K562 (cell line): ENCODE measurements around the gene LRRC37A2. TPM values are rescaled to one million over a fixed set of nuclear protein-coding genes. Genes with fewer than 3 reads are reported as not detected.
"Not testable (repeated sequence)": the region's sequence is repeated elsewhere in the genome, so short reads cannot be mapped to it uniquely, and the experiment has no call there.

ENCODE experiments used
- ATAC-seq: fragments of 200-7000 bp; cut with Tn5 transposase; 3 replicates; pipeline ENCODE4 v1.9.1; 2020; ENCODE audit warnings: moderate library complexity
- BruUV-seq: library from RNA; stranded (reverse); fragments of 400-500 nt; replicated peaks from 2 replicates; lab custom pipeline; 2021; lab: Mats Ljungman, UMichigan
- CTCF ChIA-PET: fragments of 300-600 bp; formaldehyde crosslinking; extraction: SDS; loops from one replicate; lab custom pipeline; 2021; ENCODE audit warnings: low intra/inter-chr PET ratio; lab: Yijun Ruan, JAX
- POLR2A ChIA-PET: fragments of 300-600, 350-650 bp; sonication (Branson Sonifier 250); formaldehyde crosslinking; extraction: SDS; loops from one replicate; lab custom pipeline; 2021; ENCODE audit warnings: antibody characterized with exemption, inconsistent platforms; lab: Yijun Ruan, JAX
- DNase-seq, 4 experiments: peaks; one replicate each; pipeline versions ENCODE4 v3.0.0 to v3.0.0-alpha.2; 2011 to 2018; ENCODE audit warnings: low spot score in 3 of 4, mixed read lengths in 3 of 4; ENCODE audit errors: extremely low read depth in 1 of 4
- FAIRE-seq: peaks from 2 replicates; lab custom pipeline; 2011; peaks lifted over from hg19 to GRCh38; lab: Jason Lieb, UNC
- H2AFZ ChIP-seq: 2 replicates; pipeline ENCODE4 v1.6.0; 2011; ENCODE audit warnings: low read depth, low read length, control low read depth, inconsistent platforms
- H3K27ac ChIP-seq: fragments of 200-600 bp; 3 replicates; pipeline ENCODE4 v1.8.0; 2011; ENCODE audit warnings: low read depth, mild to moderate bottlenecking, control low read depth, inconsistent platforms, low read length, moderate library complexity, mixed read lengths; ENCODE audit errors: extremely low read depth
- H3K27me3 ChIP-seq, 2 experiments: fragments of 300-600 bp in 1 of 2; 2 replicates in 1 of 2; 3 replicates in 1 of 2; pipeline versions ENCODE4 v1.6.0 to v1.8.0; 2011; ENCODE audit warnings: inconsistent platforms in 2 of 2, low read length in 2 of 2, mild to moderate bottlenecking in 1 of 2, mixed read lengths in 1 of 2, moderate library complexity in 1 of 2; ENCODE audit not compliant: control insufficient read depth in 2 of 2, insufficient read depth in 2 of 2
- H3K36me3 ChIP-seq: fragments of 300-600 bp; 3 replicates; pipeline ENCODE4 v1.8.0; 2011; ENCODE audit warnings: mild to moderate bottlenecking, low read length, inconsistent platforms; ENCODE audit not compliant: control insufficient read depth, insufficient read depth
- H3K4me1 ChIP-seq, 2 experiments: fragments of 200-600 bp in 1 of 2; replicated peaks in 1 of 2; 2 replicates in 1 of 2; 3 replicates in 1 of 2; pipeline versions ENCODE4 v1.5.1 to v1.8.0; 2011; ENCODE audit warnings: inconsistent platforms in 2 of 2, low read length in 2 of 2, mild to moderate bottlenecking in 1 of 2, mixed read lengths in 1 of 2, moderate library complexity in 1 of 2; ENCODE audit not compliant: control insufficient read depth in 2 of 2, insufficient read depth in 2 of 2
- H3K4me2 ChIP-seq: 2 replicates; pipeline ENCODE4 v1.6.1; 2011; ENCODE audit warnings: low read length, control low read depth, inconsistent platforms, mixed read lengths; ENCODE audit not compliant: insufficient read depth
- H3K4me3 ChIP-seq: fragments of 200-600 bp; sonication (generic), shearing (Covaris generic); 2 replicates; pipeline ENCODE4 v1.5.1; 2016; ENCODE audit warnings: control low read depth, inconsistent platforms
- H3K79me2 ChIP-seq: fragments of 200-600 bp; 3 replicates; pipeline ENCODE4 v1.8.0; 2011; ENCODE audit warnings: low read length, inconsistent platforms; ENCODE audit not compliant: control insufficient read depth, insufficient read depth
- H3K9ac ChIP-seq, 2 experiments: 2 replicates each; pipeline versions ENCODE4 v1.6.0 to v1.6.1; 2011; ENCODE audit warnings: low read depth in 2 of 2, low read length in 2 of 2, control low read depth in 1 of 2, inconsistent platforms in 1 of 2, mild to moderate bottlenecking in 1 of 2, mixed read lengths in 1 of 2; ENCODE audit not compliant: insufficient read depth in 1 of 2
- H3K9me1 ChIP-seq: one replicate; pipeline ENCODE4 v1.6.0; 2011; ENCODE audit warnings: inconsistent platforms, mild to moderate bottlenecking, low read length, moderate library complexity; ENCODE audit not compliant: control insufficient read depth, insufficient read depth
- H3K9me3 ChIP-seq: replicated peaks from 2 replicates; pipeline ENCODE4 v1.5.1; 2011; ENCODE audit warnings: low read depth, low read length, inconsistent platforms; ENCODE audit not compliant: control insufficient read depth, insufficient read depth
- H4K20me1 ChIP-seq: replicated peaks from 2 replicates; pipeline ENCODE4 v1.6.1; 2011; ENCODE audit warnings: low read length, inconsistent platforms, mixed read lengths; ENCODE audit not compliant: control insufficient read depth, insufficient read depth
- RCOR1 ChIP-seq, 2 experiments: IDR thresholded peaks; 2 replicates each; pipeline ENCODE4 v1.6.1; 2012; ENCODE audit warnings: low read depth in 2 of 2, low read length in 2 of 2, borderline replicate concordance in 1 of 2, improper control_type of control experiment in 1 of 2
- WGBS: fragments of 100-300 bp; shearing (Covaris generic); methylation state at CpG from one replicate; pipeline ENCODE4 v1.1.6; 2016; ENCODE audit warnings: low coverage, mixed read lengths; ENCODE audit not compliant: insufficient coverage; ENCODE audit errors: missing lambda C conversion rate; 5-methylcytosine and 5-hydroxymethylcytosine counted together
- in situ Hi-C: fragments of 300-500 bp; cut with MboI; formaldehyde crosslinking; loops from 4 replicates; pipeline ENCODE4 v1.15.0; 2018; ENCODE audit warnings: inconsistent platforms, mixed read lengths
- intact Hi-C: fragments of 100-400 bp; cut with micrococcal nuclease; formaldehyde crosslinking; loops from 2 replicates; pipeline ENCODE4 v1.14.2; 2022
- polyA plus RNA-seq, 8 experiments: library from polyadenylated mRNA; depleted of rRNA in 4 of 8; stranded (reverse) in 5 of 8; unstranded in 3 of 8; fragments of >200 nt; fragmentation: Nextera tagmentation in 2 of 8; fragmentation: Illumina TruSeq in 1 of 8; extraction: Ambion mirVana in 2 of 8; extraction: Trizol in 1 of 8; gene quantifications; 2 replicates each; pipeline versions ENCODE4 v1.2.1 to v1.2.3, GENCODE V29; 2011 to 2014; ENCODE audit warnings: inconsistent platforms in 1 of 8, missing spikeins in 1 of 8
- total RNA-seq, 7 experiments: library from RNA; depleted of rRNA in 6 of 7; stranded (reverse); fragments of >200 nt in 6 of 7; fragmentation: Illumina TruSeq in 2 of 7; extraction: Trizol in 2 of 7; gene quantifications; 2 replicates each; pipeline versions ENCODE4 v1.2.1 to v1.2.3, GENCODE V29; 2011 to 2021; ENCODE audit warnings: low replicate concordance in 1 of 7
- TF ChIP-seq, protein P1 (sequence below), 2 experiments: IDR thresholded peaks; 2 replicates each; pipeline ENCODE4 v1.6.1; 2011; ENCODE audit warnings: borderline replicate concordance in 1 of 2, control low read depth in 1 of 2, low read depth in 1 of 2, low read length in 1 of 2, mild to moderate bottlenecking in 1 of 2, mixed read lengths in 1 of 2, moderate library complexity in 1 of 2; ENCODE audit not compliant: insufficient read depth in 1 of 2, insufficient read length in 1 of 2, poor library complexity in 1 of 2, severe bottlenecking in 1 of 2; ENCODE audit errors: extremely low read depth in 1 of 2

Gene LRRC37A2
- total and polyA plus RNA-seq, 9 of the 15 experiments (the other 6 are each of a cell fraction or from before 2014, with no cell fraction given): 2.9 to 6.6 (median 4.7) TPM

DNA sequence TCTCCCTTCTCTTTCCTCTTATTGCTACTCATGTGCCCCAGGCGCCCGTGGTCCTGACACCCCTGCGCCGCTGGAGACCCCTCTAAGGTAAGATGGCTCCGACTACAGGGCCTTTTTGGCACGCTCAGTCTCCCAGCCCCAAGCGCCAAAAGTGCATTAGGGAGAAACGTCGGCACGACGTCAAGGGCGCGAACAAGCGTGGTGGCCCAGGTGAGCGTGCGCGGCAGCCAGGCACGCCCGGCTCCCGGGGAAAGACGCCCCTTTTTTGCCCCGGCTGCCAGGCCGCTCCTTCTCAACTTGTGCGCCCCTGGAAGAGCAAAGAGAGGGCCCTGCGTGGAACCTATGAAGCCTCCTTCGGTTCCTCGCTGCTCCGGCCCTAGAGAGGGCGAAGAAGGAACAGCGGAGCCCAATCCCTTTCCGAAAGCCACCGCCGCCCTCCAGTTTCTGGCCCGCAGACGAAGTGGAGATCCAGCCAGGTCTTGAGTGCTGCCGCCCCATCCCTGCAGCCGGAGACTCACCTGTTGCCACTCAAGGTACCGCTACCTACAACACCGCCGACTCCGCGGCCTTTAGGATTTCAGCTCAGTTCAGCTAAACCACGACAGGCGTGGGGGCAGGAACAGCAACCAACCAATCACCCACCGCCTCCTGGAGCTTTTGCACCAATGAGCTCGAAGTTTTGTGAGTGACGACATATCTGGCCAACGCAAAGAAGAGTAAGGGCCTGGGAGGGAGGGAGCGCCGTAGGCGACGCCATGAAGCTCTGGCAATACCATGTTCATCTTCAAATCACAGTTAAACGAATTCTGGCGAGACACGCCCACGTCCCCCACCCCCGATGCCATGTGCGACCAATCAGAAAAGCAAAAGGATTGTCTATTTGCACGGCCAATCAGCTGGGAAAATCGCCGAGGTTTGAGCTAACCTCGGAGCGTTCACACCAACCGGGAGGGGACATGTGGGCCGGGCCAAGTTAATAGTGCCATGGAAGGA, 67.1 kb downstream of the LRRC37A2 start, which contains the start of gene ARL17A:
Gene ARL17A (minus strand): TSS at position 609 of the 993 bp plus-strand sequence. CDS start 3,369 bp downstream, outside the sequence.
- FAIRE-seq (peak; percentile 100), ATAC-seq (peak; percentile 93)
- H3K9ac ChIP-seq, H3K36me3 ChIP-seq, H3K27ac ChIP-seq, CTCF ChIA-PET, intact Hi-C loops, DNase-seq, H3K4me1 ChIP-seq, H3K9me3 ChIP-seq, H3K9me1 ChIP-seq, POLR2A ChIA-PET, H2AFZ ChIP-seq, H4K20me1 ChIP-seq, H3K4me3 ChIP-seq, H3K79me2 ChIP-seq, H3K27me3 ChIP-seq: not testable (repeated sequence)
- WGBS: no CpG with 5 or more reads among the region's 65 CpGs
- in situ Hi-C loops: loop anchor here (10.0 kb wide), 1 partner anchor 485 kb away; no protein-coding TSS in a partner anchor
- BruUV-seq: TSS peak; percentile 88
- TF ChIP-seq, protein P1, sequence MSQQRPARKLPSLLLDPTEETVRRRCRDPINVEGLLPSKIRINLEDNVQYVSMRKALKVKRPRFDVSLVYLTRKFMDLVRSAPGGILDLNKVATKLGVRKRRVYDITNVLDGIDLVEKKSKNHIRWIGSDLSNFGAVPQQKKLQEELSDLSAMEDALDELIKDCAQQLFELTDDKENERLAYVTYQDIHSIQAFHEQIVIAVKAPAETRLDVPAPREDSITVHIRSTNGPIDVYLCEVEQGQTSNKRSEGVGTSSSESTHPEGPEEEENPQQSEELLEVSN (IDR thresholded peaks at IDR 0.05; ENCODE audit: borderline replicate concordance in 1 of 2, extremely low read depth in 1 of 2, insufficient read depth in 1 of 2, insufficient read length in 1 of 2, low read depth in 1 of 2, low read length in 1 of 2, poor library complexity in 1 of 2, severe bottlenecking in 1 of 2): peak in 1 of 2 experiments; percentile 12
- TF ChIP-seq RCOR1 (IDR thresholded peaks at IDR 0.05; ENCODE audit: borderline replicate concordance in 1 of 2, low read depth in 2 of 2, low read length in 2 of 2): 0 out of 4 replicates have a peak, but pooled peaks of 1 of the 2 experiments have one; percentile 25
- peak within 1 kb of the TSS; percentile 32 for H3K4me2 ChIP-seq

DNA sequence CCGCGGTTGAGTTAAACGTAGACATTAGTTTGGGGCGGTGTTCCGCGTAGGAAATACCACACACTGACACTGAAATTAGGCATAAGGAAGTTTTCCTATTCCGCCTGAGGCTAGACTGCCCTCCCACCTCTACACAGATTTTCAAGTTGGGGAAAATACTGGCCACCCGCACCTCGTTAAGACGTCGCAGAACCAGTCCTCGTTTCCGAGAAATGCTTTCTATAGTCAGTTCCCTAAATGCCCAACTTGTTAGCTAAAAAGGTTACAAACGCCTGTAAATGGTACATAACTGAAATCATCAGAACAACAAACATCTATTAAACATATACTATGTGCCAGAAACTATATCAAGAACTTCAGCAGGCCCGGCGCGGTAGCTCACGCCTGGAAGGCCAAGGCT, 67.8 kb downstream of the LRRC37A2 start:
- intact Hi-C loops, CTCF ChIA-PET, H4K20me1 ChIP-seq, H3K79me2 ChIP-seq, H3K27me3 ChIP-seq, H3K9ac ChIP-seq, H3K4me1 ChIP-seq, POLR2A ChIA-PET, H3K4me3 ChIP-seq, ATAC-seq, H3K9me3 ChIP-seq, H3K36me3 ChIP-seq, H3K27ac ChIP-seq, FAIRE-seq, H3K9me1 ChIP-seq, in situ Hi-C loops, BruUV-seq, DNase-seq, H2AFZ ChIP-seq: not testable (repeated sequence)
- WGBS: 0% methylated on average over 1 of the region's 18 CpGs
- H3K4me2 ChIP-seq: peak overlapping the region; percentile 32

DNA sequence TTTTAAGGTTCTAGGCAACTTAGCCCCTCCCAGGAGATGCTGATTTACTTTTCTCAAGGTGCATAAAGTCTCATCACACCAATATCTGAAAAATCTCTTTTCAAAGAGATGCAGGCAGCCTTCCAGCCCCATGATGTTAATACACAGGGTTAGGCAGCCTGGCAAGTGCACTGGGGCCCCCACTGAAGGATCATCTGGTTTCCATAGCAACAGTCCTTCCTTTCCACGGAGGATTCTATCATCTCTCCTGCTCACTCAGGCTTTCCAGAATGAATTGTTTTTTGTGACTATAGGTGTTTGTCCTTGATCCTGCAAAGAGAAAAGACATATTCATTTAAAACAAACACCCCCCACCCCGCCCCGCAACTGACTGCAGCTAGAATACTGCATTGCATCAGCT, 73.2 kb downstream of the LRRC37A2 start:
- H2AFZ ChIP-seq, H3K4me3 ChIP-seq, H3K36me3 ChIP-seq, H3K4me1 ChIP-seq, ATAC-seq, BruUV-seq, H3K79me2 ChIP-seq, H3K27me3 ChIP-seq, DNase-seq, intact Hi-C loops, POLR2A ChIA-PET, in situ Hi-C loops, H3K27ac ChIP-seq, H4K20me1 ChIP-seq, H3K4me2 ChIP-seq, CTCF ChIA-PET, H3K9ac ChIP-seq, FAIRE-seq, H3K9me1 ChIP-seq, H3K9me3 ChIP-seq: not testable (repeated sequence)
- WGBS: no CpG with 5 or more reads among the region's 3 CpGs
